GM21423 (cell line): Measurements from ENCODE around the gene EDA2R.

Experiments used
- ATAC-seq: cut with Tn5 transposase; IDR thresholded peaks from one replicate; pipeline ENCODE4 v1.9.1; 2021; ENCODE audit warnings: mild to moderate bottlenecking, moderate library complexity; ENCODE audit not compliant: unreplicated experiment

EDA2R gene

GRCh38 chrX:66547847-66548369 lies 91.0 kb downstream of the EDA2R start:
- ATAC-seq = no peak
